Measurements from ENCODE around the gene ZFYVE21. TPM values are rescaled to one million over a fixed set of nuclear protein-coding genes. Genes with fewer than 3 reads are reported as not detected.

The ZFYVE21 gene
- total RNA-seq, 4 donors from 2014 or later: 78.7 to 175 (median 139) TPM

DNA sequence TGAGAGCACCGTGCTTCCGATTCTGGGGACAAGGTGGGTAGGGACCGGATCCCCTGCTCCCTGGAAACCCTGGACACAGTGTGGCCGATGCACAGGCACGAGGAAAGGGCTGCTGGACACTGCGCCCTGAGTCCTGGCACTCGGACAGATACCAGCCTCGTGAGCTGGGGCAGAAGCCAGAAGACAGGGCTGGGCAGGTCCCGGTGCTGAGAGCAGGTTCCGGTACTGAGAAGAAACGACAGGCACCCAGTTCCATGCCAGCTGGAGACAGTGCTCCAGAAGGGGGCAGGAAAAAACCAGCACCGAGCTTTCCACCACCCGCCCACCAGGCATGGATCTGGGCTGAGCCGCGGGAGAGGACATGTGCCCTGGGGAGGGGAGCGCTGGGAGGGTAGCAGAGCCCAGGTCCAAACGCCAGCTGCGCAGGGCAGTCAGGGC, 6.8 kb upstream of the ZFYVE21 start:
- TF ChIP-seq, protein P1, sequence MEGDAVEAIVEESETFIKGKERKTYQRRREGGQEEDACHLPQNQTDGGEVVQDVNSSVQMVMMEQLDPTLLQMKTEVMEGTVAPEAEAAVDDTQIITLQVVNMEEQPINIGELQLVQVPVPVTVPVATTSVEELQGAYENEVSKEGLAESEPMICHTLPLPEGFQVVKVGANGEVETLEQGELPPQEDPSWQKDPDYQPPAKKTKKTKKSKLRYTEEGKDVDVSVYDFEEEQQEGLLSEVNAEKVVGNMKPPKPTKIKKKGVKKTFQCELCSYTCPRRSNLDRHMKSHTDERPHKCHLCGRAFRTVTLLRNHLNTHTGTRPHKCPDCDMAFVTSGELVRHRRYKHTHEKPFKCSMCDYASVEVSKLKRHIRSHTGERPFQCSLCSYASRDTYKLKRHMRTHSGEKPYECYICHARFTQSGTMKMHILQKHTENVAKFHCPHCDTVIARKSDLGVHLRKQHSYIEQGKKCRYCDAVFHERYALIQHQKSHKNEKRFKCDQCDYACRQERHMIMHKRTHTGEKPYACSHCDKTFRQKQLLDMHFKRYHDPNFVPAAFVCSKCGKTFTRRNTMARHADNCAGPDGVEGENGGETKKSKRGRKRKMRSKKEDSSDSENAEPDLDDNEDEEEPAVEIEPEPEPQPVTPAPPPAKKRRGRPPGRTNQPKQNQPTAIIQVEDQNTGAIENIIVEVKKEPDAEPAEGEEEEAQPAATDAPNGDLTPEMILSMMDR (IDR thresholded peaks at IDR 0.05; ENCODE audit: low read depth): no peak

DNA sequence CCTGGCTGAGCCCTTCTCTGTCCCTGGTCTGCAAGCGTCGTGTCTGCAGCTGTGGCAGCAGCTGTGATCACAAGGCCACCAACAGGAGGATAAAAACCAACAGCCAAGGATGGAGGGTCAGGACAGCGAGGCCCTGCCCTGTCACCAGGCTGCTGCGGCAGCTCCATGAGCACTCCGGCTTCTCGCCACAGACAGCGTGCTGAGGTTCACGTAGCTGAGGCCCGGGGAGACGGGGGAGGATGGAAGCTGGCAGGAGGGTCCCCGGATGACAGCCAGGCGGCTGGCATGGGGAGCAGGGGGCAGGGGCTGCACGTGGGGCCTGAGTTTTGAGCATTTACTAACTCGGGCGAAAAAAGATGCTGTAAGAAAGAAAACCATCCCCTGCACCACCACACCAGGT, 5.8 kb upstream of the ZFYVE21 start:
- TF ChIP-seq, protein P1 (IDR thresholded peaks at IDR 0.05; ENCODE audit: low read depth): no peak

DNA sequence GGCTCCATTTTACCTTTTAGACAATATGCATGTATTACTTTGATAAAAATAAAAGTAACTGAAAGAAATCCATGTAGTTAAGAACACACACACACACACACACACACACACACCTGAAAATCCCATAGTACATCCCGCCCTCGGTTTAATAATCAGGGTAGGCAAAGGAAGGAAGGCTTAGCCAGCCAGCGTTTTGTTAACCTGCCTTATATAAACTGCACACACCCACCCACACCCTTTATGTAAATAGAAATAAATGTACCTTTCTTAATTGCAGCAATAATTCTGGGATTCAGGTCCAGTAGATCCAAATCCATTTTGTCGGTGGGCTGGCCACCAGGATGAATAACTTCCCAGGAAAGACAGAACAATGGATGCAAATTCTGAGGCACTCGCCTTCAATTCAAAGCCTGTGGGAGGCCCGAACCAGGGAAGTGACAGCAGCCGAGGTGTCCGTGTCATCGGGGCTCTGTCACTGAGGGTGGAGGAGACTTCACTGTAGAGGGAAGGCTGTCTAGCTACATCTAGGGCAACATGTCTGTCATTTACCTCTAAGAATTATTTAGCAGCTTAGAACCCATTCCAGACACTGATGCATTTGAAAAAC, 4.7 kb upstream of the ZFYVE21 start:
- TF ChIP-seq, protein P1 (IDR thresholded peaks at IDR 0.05; ENCODE audit: low read depth): no peak

DNA sequence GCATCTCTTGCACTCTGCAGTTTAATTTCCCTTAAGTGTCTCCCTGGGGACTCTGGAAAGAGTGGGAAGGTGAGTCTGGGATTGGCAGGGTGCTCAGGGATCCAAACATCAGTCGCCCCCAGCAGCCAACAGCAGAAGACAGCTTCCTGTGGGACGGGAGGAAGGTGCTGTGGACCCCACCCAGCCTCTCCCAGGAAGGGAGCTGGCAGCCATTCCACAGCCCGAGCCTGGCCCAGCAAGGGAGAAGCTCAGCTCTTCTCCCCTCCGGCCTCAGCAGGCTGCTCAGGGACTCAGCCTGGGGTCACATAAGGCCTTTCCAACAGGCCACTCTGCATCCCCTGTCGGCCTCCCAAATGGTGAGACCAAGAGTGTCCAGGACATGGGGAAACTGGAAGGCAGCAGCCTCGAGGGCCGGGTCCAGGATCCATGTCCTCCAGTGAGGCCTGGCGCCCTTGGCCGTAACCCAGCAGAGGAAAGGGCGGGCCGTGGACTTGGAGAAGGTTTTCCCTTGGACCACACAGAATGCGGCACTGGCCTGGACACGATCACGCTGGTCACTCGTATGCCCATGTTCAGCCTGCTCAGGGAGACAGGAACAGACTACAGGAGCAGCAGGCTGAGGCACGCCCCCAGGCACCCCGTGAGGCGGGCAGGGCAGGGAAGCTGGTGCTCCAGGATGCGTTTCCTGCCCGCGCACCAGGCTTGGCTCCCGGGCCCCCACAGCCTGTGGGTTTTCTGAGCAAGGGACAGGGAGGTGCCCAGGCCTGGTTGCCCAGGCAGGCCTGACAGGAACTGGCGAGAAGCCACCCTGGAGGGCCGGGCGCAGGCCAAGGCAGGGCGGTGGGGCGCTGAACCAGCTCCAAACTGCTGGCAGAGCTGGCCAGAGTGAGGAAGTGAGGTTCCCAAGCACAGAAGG, 3.8 kb upstream of the ZFYVE21 start:
- TF ChIP-seq, protein P1 (IDR thresholded peaks at IDR 0.05; ENCODE audit: low read depth): no peak

DNA sequence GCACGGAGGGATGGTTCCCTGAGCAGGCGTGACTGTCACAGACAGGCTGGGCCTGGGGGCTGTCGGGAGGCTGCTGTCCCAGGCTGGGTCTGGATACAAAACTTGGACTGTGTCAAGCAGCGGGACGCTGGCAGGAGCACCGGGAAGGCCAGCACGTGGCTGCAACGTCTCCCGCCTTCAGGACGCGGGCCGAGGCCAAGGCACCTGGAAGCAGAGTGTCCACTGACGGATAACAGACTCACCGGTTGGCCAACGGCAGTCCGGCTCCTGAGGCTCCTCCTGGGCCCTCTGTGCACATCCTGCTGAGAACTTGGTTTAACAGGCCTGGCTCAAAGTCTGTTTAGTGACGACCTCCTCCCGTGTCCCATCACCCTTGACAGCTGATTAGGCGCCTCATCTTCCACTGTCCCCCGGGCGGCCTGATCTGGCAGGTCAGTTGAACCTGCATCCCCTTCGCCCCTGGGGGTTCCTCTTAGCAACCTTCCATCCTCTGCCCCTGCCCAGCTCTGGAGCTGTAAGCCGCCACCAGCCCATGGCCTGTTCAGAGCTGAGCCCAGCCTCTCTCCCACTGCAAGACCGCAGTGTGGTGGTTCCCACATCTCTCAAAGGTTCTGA, 2.9 kb upstream of the ZFYVE21 start:
- TF ChIP-seq, protein P1 (IDR thresholded peaks at IDR 0.05; ENCODE audit: low read depth): no peak

DNA sequence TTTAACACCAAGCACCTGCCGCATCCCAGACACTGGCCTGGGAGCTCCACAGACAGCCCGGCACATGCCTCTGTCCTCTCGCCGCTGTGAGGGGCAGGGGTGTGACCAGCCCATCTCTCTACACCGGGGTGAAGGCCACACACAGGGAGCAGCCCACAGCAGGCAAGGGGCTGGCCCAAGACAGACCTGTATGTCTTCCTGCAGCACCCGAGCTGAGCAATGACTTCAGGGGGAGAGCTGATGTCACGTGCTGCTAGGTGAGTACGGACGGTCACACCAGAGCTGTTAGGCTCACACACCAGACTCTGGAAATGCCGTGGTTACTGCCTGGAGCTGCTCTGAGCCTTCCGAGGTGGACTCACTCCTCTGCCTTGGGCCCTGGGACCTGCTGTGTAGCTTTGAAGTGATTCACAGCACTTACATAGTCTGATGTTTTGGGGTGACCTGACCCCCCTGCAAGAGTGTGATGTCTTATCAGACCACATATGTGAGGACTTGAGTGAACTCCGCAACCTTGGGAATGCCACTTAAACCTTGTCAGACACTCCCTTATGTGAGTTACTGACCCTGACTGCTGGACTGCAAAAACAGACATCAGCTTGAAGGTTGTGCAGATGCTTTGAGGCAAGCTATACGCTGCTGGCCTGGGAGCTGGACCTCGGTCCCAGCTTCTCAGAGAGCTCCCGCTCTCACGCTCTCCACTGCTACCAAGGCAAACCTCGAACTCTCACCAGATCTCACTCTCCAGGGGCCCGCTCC, 2.1 kb upstream of the ZFYVE21 start:
- TF ChIP-seq, protein P1 (IDR thresholded peaks at IDR 0.05; ENCODE audit: low read depth): no peak

All from subcutaneous adipose tissue (tissue), 4 donors.